GM12872 (cell line): ENCODE measurements around the gene LNX2.

Experiments
- TF ChIP-seq, protein P1 (sequence below): IDR thresholded peaks from 3 replicates; pipeline ENCODE4 v1.5.1; 2011; ENCODE audit warnings: low read depth, mild to moderate bottlenecking, low read length, moderate library complexity; ENCODE audit not compliant: insufficient read depth

Gene LNX2

DNA sequence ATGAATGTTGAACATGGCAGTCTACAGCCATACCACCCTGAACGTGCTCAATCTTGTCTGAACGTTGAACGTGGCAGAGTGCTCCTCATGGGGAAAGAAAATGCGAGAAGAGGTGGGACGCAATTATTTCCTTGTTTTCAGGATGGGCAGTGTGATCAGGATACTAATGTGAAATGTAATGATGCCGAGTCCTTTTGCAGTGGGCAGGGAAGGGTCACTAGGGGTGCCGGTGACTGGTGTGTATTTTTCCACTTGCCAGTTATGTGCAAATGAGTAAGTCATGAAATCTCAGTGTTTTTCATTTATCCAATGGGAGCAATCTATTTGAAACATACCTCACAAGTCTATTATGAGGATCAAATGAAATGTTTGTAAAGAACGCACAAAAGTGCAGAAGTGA, 84.8 kb downstream of the LNX2 start:
- TF ChIP-seq, protein P1, sequence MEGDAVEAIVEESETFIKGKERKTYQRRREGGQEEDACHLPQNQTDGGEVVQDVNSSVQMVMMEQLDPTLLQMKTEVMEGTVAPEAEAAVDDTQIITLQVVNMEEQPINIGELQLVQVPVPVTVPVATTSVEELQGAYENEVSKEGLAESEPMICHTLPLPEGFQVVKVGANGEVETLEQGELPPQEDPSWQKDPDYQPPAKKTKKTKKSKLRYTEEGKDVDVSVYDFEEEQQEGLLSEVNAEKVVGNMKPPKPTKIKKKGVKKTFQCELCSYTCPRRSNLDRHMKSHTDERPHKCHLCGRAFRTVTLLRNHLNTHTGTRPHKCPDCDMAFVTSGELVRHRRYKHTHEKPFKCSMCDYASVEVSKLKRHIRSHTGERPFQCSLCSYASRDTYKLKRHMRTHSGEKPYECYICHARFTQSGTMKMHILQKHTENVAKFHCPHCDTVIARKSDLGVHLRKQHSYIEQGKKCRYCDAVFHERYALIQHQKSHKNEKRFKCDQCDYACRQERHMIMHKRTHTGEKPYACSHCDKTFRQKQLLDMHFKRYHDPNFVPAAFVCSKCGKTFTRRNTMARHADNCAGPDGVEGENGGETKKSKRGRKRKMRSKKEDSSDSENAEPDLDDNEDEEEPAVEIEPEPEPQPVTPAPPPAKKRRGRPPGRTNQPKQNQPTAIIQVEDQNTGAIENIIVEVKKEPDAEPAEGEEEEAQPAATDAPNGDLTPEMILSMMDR = no peak

- TF ChIP-seq, protein P1 = no peak
Observed at GRCh38 chr13:27534981-27535380, 85.3 kb downstream of the LNX2 start.

GRCh38 chr13:27534108-27534980, 86.0 kb downstream of the LNX2 start:
- TF ChIP-seq, protein P1 = no peak

DNA sequence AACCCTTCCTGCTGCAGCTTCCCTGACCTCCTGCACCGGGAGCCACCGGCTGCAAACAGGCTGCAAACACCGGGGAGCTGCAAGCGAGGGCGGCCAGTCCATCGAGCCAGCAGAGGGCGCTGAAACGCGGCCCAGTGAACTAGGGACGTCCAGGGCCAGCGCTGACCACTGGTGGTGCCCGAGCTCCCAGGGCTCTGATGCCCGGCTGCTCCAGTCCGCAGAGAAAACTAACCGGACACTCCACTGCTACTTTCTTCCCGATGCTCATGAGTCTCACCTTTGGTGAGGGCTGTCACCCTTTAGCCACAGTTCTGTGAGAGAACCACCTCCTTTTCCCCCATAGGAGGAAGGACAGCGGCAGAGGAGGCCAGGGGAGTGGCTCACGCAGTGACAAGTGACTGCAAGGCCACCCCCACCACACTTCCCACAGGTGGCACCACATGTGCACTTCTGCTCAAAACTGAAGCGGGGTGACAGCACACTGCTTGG, 87.1 kb downstream of the LNX2 start:
- TF ChIP-seq, protein P1 = peak; percentile 84

- TF ChIP-seq, protein P1 = no peak
Observed at GRCh38 chr13:27528908-27529307, 91.4 kb downstream of the LNX2 start.

DNA sequence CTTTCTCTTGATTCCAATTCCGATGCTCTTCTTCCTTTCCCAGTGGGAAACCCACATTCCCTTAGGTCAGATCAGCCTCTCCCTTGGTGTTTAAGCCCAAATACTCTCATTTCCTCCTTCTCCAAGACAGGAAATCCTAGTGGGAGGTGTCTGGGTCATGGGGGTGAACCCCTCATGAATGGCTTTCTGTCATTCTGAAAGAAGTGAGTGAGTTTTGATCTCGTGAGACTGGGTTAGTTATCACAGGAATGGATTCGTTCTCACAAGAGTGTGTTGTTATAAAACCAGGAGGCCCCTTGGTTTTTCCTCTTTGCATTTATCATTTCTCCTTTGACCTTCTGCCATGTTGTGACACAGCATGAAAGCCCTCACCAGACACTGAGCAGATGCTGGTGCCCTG, 93.8 kb downstream of the LNX2 start:
- TF ChIP-seq, protein P1 = no peak

DNA sequence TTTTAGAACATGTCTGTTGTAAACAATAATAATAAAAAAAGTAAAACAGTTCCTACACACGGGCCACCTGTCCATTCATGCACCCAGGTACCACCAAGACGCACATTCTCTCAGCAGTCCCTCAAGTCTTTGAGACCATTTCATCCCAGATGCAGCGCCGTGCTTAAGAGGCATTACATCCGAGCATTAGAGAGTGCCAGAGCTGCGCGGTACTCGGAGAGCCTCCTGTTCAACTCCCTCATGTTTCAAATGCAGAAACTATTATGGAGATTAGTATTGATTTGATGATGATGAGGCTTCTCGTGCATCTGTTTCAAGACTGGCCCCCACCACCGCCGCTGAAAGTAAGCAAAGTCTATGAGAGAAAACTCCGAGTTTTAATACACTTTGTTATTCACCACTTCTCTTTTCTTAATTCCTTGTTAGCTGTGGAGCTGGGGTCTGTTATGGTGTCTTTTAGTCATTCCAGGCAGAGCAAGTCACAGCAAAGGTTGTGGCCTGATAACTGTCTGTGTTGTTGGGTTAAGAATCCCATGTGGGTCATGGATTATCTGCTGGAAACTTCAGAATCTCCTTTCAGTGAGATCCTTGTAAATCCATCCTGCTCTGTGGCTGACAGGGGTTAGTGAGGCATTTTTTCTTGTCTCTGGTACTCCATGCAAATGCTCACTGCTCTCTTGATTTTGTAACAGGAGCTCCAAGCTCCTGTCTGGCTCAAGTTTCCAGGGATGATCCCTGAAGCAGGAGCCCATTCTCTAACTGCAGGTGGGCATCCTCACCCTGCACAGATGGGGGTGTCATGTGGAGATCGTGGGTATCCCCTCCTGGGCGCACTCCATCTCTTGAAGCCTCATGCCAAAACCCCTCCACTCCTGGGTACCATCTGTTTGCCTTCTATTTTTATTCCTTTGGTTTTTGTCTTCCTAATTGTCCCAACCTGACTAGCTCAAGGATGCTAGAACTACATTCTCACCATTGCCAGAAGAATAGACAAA, 95.1 kb downstream of the LNX2 start:
- TF ChIP-seq, protein P1 = no peak
